ENCODE results near the gene RBKS. TPM values are rescaled to one million over a fixed set of nuclear protein-coding genes. Genes with fewer than 3 reads are reported as not detected.

RBKS gene
- total and polyA plus RNA-seq, 2 of the 13 experiments (the other 11 are each of a cell fraction or from before 2014, with no cell fraction given): 7.7 to 8.3 TPM

- no peak for TF ChIP-seq KDM5A (IDR thresholded peaks at IDR 0.05; ENCODE audit: borderline replicate concordance, low read length)
- no peak for TF ChIP-seq ZNF780A (CRISPR knock-in tag; IDR thresholded peaks at IDR 0.05)
- TF ChIP-seq ZBTB8A (CRISPR knock-in tag; IDR thresholded peaks at IDR 0.05; ENCODE audit: borderline replicate concordance, low read depth): no peak
- TF ChIP-seq TEAD3 (CRISPR knock-in tag; optimal IDR thresholded peaks at IDR 0.05; ENCODE audit: borderline replicate concordance): peak; percentile 29
- TF ChIP-seq MXD3 (CRISPR knock-in tag; IDR thresholded peaks at IDR 0.05): no peak
- TF ChIP-seq NR2F1 (CRISPR knock-in tag; IDR thresholded peaks at IDR 0.05): no peak
These were observed 35.7 kb upstream of the RBKS start (continued) for GRCh38 chr2:27925766-27926472.

GRCh38 chr2:27922842-27923241 is 32.7 kb upstream of the RBKS start:
- Histone ChIP-seq H3K9me3 (ENCODE audit: low read length) (no peaks in the 10 kb centered on the region), H3K79me2 (ENCODE audit: insufficient read depth, low read length) (no peaks in the 10 kb centered on the region), H3K27me3 (ENCODE audit: control insufficient read depth in 1 of 2, insufficient read depth in 2 of 2, low read length in 2 of 2) (no peaks in the 10 kb centered on the region), H2AFZ (ENCODE audit: low read length) (no peak overlapping the region), H3K4me2 (ENCODE audit: low read depth, low read length) (no peak overlapping the region), H3K27ac (ENCODE audit: extremely low read length, insufficient read depth, low read length) (no peak overlapping the region), H3K4me1 (ENCODE audit: insufficient read depth, low read length) (peaks cover 21% of the 10 kb centered on the region), H3K4me3 (replicated peaks in 1 of 3; ENCODE audit: insufficient read depth in 1 of 3, low read depth in 2 of 3, low read length in 3 of 3) (no peak overlapping the region), H4K20me1 (ENCODE audit: insufficient read depth, low read length) (no peaks in the 10 kb centered on the region), H3K9ac (ENCODE audit: insufficient read depth, low read depth, low read length) (no peak overlapping the region), H3K36me3 (replicated peaks in 1 of 2; ENCODE audit: control insufficient read depth in 1 of 2, insufficient read depth in 2 of 2, low read length in 2 of 2) (peaks cover 0 to 5% of the 10 kb centered on the region in 2 experiments; a peak in 1 of 5 replicates)
- no peak for DNase-seq (ENCODE audit: low spot score)
- intact Hi-C loops (cut with micrococcal nuclease; ENCODE audit: unreplicated experiment) (no loop called here), in situ Hi-C loops (cut with HindIII; ENCODE audit: extremely low pct_ligation_motif_present, low pct_unique_long_range_greater_than_20kb) (no loop called here)
- no peak for ATAC-seq
- WGBS (ENCODE audit: low lambda C conversion rate): 98% methylated on average over 1 of the region's 1 CpG
- FAIRE-seq: no peak
- no peak for TF ChIP-seq MAFF (IDR thresholded peaks at IDR 0.05; ENCODE audit: low read depth, low read length)
- no peak for TF ChIP-seq SIX4 (CRISPR knock-in tag; IDR thresholded peaks at IDR 0.05)
- TF ChIP-seq ZNF652 (CRISPR knock-in tag; IDR thresholded peaks at IDR 0.05; ENCODE audit: borderline replicate concordance, low read depth): no peak
- TF ChIP-seq CBX2 (IDR thresholded peaks at IDR 0.05; ENCODE audit: low read depth, low read length): no peak
- no peak for TF ChIP-seq CBX2 (CRISPR knock-in tag; IDR thresholded peaks at IDR 0.05; ENCODE audit: low read depth)
- no peak for TF ChIP-seq ELF4 (CRISPR knock-in tag; IDR thresholded peaks at IDR 0.05; ENCODE audit: borderline replicate concordance)
- no peak for TF ChIP-seq CREBL2 (CRISPR knock-in tag; IDR thresholded peaks at IDR 0.05; ENCODE audit: borderline replicate concordance)
- ChIA-PET POLR2A (no interaction called here), CTCF (ENCODE audit: low intra/inter-chr PET ratio, low total read pairs) (no interaction called here)
- no TSS peak for BruUV-seq (replicated peaks)

All from HepG2 (cell line).